SW480 (cell line): ENCODE measurements around the gene SLCO2B1.

ENCODE experiments used
- DNase-seq: peaks from one replicate; pipeline ENCODE4 v3.0.0-alpha.2; 2016; ENCODE audit warnings: low spot score

Gene SLCO2B1

DNA sequence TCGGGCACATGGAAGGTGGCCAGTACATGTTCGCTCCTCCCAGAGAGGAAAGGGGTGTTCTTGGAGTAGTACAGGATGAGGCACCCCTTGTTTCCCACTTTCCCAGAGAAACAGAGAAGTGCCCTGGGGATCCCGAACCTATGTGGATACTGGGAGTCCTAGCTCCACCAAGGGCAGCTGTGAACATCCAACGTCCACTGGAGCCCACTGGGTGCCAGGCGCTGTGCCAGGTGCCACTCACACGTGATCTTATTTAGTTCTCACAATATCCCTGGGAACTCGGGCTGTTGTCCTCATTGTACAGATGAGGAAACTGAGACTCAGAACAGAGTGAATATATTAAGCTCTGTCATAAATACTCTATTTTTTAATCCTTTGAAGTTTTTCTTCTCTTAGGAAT is 12.0 kb downstream of the SLCO2B1 start:
- DNase-seq, result no peak

DNA sequence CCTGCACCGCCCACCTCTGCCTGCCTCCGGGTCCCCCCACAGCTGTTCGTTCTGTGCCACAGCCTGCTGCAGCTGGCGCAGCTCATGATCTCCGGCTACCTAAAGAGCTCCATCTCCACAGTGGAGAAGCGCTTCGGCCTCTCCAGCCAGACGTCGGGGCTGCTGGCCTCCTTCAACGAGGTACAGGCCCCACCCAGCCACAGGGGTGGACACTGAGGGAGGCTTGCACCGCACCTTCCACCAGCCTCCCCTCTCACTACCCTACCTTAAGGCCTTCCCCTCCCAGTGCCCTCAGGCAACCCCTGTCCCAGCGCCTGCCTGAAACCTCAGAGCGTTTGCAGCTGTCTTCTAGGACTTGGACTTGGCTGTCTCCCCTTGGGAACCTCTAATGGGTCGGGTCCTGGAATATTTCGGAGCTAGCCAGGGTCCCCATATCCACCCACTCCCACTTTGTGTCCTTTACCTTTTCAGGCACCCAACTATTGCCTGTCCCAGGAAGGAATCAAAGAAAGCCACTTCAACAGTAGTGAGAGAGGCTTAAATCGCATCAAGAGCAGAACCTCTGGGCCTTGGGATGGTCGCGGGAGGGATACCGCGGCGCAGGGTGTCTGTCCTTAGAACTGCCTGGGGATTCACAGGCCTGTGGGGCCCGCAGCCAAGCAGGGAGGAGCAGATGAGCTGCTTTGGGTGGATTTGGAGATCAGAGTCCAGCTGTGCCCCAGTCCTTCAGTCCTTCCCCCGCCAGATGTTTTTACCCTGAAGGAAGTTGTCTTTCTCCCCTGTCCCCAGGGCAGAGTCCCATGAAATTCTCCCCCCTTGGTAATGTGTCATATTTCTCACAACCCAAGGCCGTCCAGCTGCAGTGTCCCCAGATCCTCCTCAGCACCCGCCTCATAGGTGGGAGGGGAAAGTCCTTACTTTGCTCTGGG is 13.3 kb downstream of the SLCO2B1 start:
- DNase-seq, result no peak

DNA sequence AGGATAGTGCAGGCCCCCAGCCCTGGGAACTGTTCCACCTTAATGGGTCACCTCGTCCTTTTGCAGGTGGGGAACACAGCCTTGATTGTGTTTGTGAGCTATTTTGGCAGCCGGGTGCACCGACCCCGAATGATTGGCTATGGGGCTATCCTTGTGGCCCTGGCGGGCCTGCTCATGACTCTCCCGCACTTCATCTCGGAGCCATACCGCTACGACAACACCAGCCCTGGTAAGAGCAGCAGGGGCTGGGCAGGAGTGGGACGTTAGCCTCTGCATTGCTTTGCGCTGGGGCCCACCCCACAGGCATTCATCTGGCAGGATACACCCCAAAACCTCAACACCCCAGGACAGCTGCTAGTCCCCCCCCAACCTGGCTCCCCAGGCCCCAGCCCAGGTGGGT is 14.8 kb downstream of the SLCO2B1 start:
- no peak for DNase-seq

DNA sequence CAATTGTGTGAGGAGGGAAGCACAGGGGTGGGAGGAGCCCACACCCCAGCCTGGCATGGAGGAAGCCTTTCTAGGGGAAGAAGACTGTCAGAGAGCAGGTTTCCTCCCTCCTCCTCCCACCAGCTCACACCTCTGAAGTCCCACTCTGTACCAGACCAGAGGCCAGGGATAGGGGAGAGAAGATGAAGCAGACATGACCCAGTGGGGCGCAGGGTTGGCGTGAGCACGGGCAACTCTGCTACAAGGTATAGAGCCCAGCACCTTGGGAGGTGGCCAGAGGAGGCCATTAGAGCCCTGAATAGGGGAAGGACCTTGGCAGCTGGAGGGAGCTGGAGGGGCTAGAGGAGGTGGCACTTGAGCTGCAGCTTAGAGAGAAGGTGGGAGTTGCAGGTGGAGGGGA is 15.9 kb downstream of the SLCO2B1 start:
- no peak for DNase-seq

DNA sequence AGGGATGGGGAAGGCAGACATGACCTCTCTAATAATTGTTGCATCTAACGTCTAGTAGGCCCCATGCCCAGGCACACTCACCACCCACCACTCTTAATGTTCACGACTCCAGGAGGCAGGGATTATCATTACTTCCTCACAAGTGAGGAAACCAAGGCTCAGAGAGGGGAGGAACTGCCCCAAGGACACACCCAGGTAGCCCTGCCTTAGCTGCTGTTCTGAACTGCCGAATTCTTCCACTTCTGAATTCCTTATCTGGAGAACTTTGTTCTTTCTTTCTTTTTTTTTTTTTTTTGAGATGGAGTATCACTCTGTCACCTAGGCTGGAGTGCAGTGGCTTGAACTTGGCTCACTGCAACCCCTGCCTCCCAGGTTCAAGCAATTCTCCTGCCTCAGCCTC is 16.7 kb downstream of the SLCO2B1 start:
- no peak for DNase-seq

DNA sequence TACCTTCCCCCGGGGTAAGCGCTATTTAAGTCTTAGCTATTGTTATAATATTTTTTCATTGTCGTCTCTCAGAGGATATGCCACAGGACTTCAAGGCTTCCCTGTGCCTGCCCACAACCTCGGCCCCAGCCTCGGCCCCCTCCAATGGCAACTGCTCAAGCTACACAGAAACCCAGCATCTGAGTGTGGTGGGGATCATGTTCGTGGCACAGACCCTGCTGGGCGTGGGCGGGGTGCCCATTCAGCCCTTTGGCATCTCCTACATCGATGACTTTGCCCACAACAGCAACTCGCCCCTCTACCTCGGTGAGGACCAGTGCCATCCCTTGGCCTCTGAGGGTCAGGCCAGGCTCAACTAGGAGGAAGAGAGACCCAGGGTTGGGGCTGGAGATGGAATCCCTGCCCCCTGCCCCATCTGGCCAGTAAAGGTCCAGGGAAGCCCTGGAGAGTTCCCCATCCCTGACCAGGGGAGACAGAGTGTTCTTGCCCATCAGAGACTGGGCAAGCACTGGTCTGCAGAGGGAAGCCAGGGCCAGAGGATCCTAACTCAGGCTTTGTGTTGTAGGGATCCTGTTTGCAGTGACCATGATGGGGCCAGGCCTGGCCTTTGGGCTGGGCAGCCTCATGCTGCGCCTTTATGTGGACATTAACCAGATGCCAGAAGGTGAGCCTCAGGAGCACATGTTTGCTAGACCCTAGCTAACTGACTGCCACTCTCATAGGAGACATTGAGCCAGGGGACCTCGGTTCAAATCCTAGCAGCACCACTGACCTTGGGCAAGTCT is 18.4 kb downstream of the SLCO2B1 start:
- DNase-seq, result no peak

DNA sequence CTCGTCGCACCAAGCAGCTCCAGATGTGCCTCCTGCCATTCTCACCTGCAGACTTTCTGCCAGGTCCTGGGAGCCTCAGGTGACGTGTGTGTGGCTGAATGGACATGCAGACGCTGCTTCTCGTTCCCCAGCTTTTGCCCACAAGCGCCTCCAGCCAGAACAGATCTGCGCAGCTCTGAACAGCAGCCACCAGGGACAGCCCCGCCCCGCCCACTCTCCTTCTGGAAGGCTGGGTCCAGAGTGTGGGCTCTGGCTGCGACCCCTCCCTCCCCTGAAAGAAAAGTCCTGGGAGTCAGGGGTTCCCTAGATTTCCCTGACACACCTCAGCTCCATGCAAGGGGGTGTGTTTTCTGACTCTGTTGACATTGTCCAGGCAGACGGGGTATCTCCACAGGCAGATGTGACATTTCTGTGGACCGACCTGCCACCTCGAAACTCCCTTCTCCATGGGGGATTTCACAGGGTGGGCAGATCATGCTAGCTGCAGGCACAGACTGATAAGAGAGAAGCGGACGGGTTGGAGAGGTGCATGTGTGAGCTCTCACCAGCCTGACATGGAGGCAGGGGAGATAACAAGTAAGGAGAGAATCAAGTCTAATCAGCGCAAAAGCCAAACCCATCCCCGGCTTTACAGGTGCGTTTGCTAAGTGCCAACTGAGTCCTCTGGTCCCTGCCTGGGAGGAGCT is 19.8 kb downstream of the SLCO2B1 start:
- DNase-seq, result no peak

DNA sequence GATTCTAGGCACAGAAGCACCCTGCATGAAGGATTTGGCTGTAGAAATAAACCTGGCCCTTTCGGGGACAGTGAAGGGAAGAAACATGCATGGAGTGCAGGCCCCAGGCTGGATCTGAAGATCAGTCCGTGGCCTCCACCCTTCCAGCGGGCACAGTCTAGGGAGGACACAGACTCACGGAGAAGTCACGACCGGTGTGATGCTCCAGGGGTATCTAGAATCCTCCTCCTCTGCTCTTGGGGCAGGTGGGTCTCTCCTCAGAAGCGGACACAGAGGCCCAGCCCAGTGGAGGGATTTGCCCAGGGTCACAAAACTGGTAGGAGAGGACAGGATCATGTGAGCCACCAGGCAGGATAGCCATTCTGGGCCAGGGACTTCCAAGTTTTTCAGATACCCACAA is 22.4 kb downstream of the SLCO2B1 start:
- DNase-seq, result no peak

DNA sequence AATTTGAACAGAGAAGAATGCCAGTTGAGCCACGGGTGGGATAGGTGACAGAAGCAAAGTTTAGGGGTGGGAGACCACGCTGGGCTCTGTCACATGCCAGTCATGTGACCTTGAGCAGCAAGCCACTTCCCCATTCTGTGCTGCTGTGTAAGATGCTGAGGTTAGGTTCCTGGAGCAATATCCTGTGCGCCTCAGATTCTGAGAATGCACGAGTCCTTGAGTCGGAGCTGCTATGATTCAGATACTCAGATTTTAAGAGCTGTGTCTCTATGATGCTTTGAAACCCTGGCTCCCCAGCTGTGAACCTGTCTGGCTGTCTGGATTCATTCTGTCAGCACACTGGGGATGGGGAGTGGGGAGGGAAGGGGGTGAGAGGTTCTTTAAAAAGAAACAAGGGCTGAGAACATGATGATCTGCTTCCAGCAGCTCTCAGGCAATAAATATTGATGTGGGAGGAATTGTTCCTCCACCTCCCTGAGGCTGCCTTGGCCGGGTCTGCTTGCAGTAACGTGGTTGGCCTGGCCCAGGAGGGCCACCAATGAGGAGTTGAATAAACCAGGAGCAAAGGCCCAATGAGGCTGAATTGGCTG is 24.0 kb downstream of the SLCO2B1 start:
- DNase-seq, result no peak

DNA sequence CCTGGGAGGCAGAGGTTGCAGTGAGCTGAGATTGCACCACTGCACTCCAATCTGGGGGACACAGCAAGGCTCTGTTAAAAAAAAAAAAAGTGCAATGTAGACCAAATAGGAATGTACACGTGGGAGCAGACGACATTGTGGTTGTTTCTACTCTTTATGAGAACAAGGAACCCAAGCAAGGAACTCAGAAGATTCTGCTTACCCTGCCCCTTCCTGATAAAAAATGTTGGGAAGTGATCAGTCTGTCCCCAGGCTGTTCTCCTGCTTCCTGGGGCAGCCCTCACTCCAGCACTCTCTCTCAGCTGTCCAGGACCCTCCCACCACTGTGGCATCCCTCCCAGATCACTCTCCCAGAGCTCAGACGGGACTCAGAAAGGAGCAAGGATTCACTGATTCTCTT is 31.8 kb downstream of the SLCO2B1 start:
- DNase-seq, result no peak

DNA sequence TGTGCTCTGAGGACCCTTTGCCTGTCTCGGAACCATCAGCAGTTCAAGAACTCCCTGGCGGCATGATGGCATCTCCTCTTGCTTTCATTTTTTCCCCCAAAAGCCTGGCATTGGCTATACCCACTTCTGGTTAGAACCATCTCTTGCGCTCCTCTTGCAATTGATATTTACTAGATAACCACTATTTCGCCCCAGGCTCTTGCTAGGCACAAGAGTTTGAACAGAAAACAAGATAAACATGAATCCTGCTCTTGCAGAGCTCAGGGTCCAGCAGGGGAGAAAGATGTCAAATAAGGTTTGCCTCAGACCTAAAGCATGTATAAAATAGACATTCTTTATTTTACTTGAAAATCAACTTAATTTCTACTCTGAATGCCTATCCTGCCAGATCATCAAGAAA is 33.1 kb downstream of the SLCO2B1 start:
- no peak for DNase-seq

DNA sequence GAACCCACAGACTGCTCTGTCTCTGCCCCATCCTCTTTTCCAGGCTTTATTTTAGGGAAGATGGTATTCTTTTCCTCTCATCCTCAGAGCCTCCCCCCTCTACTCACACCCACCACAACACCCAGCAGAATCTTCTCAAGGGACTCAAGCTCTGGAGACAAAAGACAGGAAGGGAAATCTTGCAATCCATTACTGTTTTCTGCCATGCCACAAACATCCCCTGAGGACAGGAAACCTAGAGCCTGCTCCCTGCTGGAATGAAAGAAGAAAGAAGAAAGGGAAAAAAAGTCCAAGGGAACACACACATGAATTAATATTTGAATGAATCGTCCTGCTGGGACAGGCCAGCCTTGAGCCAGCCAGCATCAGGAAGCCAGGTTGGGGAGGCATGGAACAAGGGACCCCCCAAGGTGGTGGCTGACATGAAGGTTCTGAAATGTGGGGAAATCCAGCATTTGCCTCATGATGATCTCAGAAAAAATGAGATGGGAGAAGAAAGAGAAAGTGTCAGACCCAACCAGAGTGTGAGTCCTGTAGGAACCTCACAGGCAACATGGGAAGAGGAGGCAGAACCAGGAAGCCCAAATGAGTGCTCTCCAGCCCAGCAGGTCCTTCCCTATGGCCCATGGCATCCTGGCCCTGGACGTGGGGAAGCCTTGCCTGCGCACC is 34.0 kb downstream of the SLCO2B1 start:
- DNase-seq, result no peak

DNA sequence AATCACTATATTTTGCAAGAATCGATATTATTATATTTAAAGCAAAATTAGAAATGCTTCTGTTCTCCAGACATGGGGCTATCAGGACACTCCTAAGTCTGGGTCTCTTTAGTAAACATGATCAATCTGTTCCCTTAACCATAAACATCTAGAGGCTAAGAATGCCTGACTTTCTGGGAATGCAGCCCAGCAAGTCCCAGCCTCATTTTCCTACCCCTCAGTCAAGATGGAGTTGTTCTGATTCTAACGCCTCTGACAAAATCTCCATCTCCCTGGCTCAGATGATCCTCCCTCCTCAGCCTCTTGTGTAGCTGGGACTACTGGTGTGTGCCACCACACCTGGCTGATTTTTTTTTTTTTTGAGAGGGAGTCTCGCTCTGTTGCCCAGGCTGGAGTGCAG is 35.0 kb downstream of the SLCO2B1 start:
- no peak for DNase-seq

DNA sequence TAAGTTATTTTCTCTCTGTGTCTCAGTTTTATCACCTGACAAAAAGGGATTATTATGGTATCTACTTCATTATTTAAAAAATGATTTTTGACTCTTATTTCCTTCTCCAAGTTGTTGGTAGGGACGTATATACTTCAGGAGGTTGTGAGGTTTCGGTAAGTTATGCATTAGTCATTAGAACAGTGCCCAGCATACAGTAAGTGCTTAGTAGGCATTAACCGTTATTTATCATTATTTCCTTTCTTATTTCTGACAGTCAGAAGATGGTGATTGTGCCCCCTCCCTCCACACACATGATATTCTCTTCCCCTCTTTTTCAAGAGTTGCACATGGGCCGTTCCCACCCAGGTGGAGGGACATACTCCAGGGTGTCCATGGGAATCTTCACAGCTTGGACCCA is 36.1 kb downstream of the SLCO2B1 start:
- DNase-seq, result no peak

DNA sequence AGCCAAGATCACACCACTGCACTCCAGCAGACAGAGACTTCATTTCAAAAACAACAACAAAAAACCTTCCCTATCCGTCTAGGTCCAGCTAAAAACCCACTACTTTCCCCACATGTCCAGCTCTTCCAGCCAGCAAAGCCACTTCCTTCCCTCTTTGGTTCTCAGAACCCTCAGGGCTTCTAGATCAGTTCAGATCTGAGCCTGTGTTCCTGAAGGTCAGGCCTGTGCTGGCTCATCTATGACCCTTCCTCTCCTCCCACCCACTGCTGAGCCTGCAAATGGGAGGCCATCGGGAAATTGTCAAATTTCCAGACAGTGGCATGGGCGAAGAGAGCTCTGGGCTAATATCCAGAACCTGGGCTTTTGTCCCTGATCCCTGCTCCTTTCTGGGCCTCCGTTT is 37.8 kb downstream of the SLCO2B1 start:
- no peak for DNase-seq

DNA sequence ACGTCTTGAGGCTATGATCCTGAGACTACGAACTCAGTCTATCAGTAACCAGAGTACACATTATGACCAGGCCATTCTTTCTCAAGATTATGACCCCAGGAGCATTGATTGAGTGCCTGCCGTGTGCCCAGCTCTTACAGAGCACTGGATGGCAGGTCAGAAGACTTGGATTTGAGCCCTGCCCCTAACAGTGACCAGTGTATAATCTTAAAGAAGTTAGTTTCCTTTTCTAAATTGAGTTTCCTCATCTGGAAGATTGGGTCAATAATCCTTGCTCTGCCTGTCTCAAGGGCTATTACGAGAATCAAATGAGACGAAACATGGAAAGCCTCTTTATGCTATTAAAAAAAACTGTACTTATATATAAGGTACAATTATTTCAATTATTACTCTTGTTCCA is 38.2 kb downstream of the SLCO2B1 start:
- no peak for DNase-seq

DNA sequence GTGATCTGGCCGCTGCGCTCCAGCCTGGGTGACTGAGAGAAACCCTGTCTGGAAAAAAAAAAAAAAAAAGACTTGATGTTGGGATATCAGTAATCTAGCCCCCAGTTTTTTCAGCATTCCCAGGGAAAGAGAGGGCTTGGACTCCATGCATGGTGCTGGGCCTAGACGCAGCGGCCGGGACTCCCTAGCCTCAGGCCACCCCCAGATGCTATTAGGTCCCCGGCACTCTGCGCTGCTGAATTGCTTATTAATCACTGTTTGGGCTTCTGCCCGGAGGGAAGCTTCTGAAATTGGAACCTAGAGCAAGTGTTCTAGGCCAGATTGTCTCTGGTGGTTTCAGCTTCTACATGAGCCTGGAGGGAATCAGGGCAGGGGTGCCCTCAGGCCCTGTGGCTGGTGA is 39.0 kb downstream of the SLCO2B1 start:
- no peak for DNase-seq

DNA sequence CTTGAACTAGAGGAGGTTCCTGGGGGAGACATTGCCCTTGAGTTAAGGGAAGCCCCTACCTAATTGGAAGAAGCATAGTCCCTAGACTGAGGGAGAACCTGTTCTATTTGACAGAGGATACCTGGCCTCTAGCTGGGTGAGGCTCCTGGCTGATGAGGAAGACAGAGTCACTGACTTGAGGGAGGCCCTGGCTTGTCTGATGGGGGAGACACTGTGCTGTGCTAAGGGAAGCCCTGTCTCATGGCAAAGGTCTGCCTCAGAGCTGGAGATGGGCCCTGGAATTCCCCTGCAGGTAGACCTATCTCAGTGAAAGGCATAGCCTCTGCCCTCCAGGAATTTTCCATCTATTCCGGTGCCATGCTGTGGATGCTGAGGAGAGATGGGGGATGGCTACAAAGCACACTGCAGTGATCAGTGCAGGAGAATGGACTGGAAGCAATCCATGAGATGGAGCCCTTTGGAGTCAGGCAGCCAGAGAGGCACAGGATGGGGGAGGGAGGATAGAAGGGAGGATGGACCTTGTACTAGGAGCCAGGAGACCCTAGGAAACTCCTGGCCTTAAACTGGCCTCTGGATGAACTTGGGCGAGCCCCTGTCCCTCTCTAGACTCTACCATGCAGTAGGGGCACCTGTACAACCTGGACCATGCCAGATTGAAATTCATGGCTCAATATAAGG is 39.9 kb downstream of the SLCO2B1 start:
- no peak for DNase-seq

DNA sequence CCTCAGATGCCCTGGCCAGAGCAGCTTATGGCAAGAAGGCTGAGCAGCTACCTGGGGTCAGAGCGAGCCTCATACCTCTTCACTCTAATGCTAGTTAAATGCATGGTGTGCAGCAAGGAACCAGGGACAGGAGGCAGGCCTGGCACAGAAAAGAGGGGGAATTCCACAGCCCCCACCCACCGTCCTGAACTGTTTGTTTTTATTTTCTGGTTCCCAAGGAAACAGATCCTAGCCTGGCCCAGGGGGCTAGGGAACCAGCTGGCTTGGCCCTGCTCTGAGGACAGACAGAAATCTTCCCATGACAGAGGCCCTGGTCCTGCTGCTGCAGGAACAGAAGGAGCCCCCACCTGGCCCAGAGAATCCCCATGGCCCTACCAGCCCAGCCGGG is 40.4 kb downstream of the SLCO2B1 start:
- no peak for DNase-seq

DNA sequence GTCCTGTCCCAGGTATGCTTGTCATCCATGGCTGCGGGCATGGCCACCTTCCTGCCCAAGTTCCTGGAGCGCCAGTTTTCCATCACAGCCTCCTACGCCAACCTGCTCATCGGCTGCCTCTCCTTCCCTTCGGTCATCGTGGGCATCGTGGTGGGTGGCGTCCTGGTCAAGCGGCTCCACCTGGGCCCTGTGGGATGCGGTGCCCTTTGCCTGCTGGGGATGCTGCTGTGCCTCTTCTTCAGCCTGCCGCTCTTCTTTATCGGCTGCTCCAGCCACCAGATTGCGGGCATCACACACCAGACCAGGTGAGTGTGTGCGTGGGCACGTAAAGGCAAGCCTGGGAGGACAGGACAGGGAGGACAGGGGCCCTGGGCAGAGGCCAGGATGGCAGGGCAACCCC is 42.4 kb downstream of the SLCO2B1 start:
- no peak for DNase-seq

DNA sequence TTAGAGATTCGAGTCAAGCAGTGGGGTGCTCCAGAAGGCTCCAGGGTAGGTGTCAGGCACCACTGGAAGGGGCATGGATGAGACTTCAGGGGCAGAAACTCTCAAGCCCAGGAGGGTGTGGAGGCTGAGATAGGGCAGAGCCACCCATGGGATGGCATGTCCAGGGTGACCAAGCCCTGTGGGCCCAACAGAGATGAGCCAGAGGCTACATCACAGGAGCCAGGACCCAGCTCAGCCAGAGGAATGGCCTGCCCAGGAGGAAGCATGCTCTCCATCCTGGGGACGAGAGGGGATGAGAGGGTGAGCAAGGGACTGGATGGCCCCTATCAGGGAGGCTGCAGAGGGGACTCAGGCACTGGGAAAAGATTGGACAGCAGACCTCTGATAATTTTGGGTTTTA is 42.8 kb downstream of the SLCO2B1 start:
- no peak for DNase-seq
